Endothelial cell of umbilical vein (primary cell): ENCODE measurements around the gene TNKS1BP1. TPM values are rescaled to one million over a fixed set of nuclear protein-coding genes. Genes with fewer than 3 reads are reported as not detected.
"Not testable (repeated sequence)": the region's sequence is repeated elsewhere in the genome, so short reads cannot be mapped to it uniquely, and the experiment has no call there.

Experiments
- BruUV-seq: library from RNA; stranded (reverse); fragments of 400-500 nt; replicated peaks from 2 replicates; lab custom pipeline; 2021; lab: Mats Ljungman, UMichigan
- CTCF ChIA-PET: fragments of 300-600, 350-600 bp; sonication (Branson Sonifier 250); formaldehyde crosslinking; loops from one replicate; lab custom pipeline; 2021; ENCODE audit warnings: antibody characterized with exemption, inconsistent platforms; lab: Charles Lee
- POLR2A ChIA-PET: fragments of 300-600, 350-600 bp; sonication (Branson Sonifier 250); formaldehyde crosslinking; loops from one replicate; lab custom pipeline; 2021; ENCODE audit warnings: antibody characterized with exemption, inconsistent platforms; lab: Charles Lee
- DNase-seq: peaks from one replicate; pipeline ENCODE4 v3.0.0-alpha.2; 2011; ENCODE audit warnings: low read depth, low spot score
- FAIRE-seq: peaks from 2 replicates; lab custom pipeline; 2011; peaks lifted over from hg19 to GRCh38; lab: Jason Lieb, UNC
- H2AFZ ChIP-seq: 2 replicates; pipeline ENCODE4 v1.6.0; 2012; ENCODE audit warnings: low read depth, low read length, control low read depth, inconsistent platforms
- H3K27ac ChIP-seq: 2 replicates; pipeline ENCODE4 v1.5.1; 2011; ENCODE audit warnings: low read depth, mild to moderate bottlenecking, control low read depth, low read length, moderate library complexity; ENCODE audit not compliant: insufficient read depth
- H3K27me3 ChIP-seq, 2 experiments: 2 replicates each; pipeline versions ENCODE4 v1.6.0 to v1.6.1; 2011; ENCODE audit warnings: low read length in 2 of 2, mixed read lengths in 1 of 2; ENCODE audit not compliant: control insufficient read depth in 2 of 2, insufficient read depth in 2 of 2
- H3K36me3 ChIP-seq, 2 experiments: 2 replicates in 1 of 2; 3 replicates in 1 of 2; pipeline ENCODE4 v1.5.1; 2011; ENCODE audit warnings: low read length in 2 of 2, mild to moderate bottlenecking in 1 of 2, moderate library complexity in 1 of 2; ENCODE audit not compliant: control insufficient read depth in 2 of 2, insufficient read depth in 2 of 2; ENCODE audit errors: extremely low read depth in 1 of 2
- H3K4me1 ChIP-seq: 3 replicates; pipeline ENCODE4 v1.5.1; 2011; ENCODE audit warnings: mild to moderate bottlenecking, low read length; ENCODE audit not compliant: control insufficient read depth, insufficient read depth; ENCODE audit errors: extremely low read depth
- H3K4me2 ChIP-seq: 2 replicates; pipeline ENCODE4 v1.6.1; 2011; ENCODE audit warnings: low read length, control low read depth, mixed read lengths; ENCODE audit not compliant: insufficient read depth
- H3K4me3 ChIP-seq, 3 experiments: fragments of 200-600 bp in 1 of 3; sonication (generic), shearing (Covaris generic) in 1 of 3; replicated peaks in 1 of 3; 2 replicates each; pipeline ENCODE4 v1.5.1; 2011 to 2016; ENCODE audit warnings: control low read depth in 3 of 3, low read length in 3 of 3, mild to moderate bottlenecking in 2 of 3, inconsistent platforms in 1 of 3, low read depth in 1 of 3, moderate library complexity in 1 of 3; ENCODE audit not compliant: insufficient read depth in 1 of 3
- H3K79me2 ChIP-seq: 2 replicates; pipeline ENCODE4 v1.6.0; 2012; ENCODE audit warnings: low read length, inconsistent platforms; ENCODE audit not compliant: control insufficient read depth, insufficient read depth
- H3K9ac ChIP-seq: replicated peaks from 2 replicates; pipeline ENCODE3; 2011; ENCODE audit warnings: low read length, control low read depth; ENCODE audit not compliant: insufficient read depth; ENCODE audit errors: extremely low read depth
- H3K9me1 ChIP-seq: replicated peaks from 3 replicates; pipeline ENCODE4 v1.6.0; 2011; ENCODE audit warnings: mild to moderate bottlenecking, low read length; ENCODE audit not compliant: control insufficient read depth, insufficient read depth; ENCODE audit errors: extremely low read depth
- H3K9me3 ChIP-seq: replicated peaks from 2 replicates; pipeline ENCODE4 v1.5.1; 2012; ENCODE audit warnings: low read length, inconsistent platforms; ENCODE audit not compliant: control insufficient read depth, insufficient read depth
- H4K20me1 ChIP-seq: replicated peaks from 2 replicates; pipeline ENCODE3; 2011; ENCODE audit warnings: mild to moderate bottlenecking, low read length; ENCODE audit not compliant: control insufficient read depth, insufficient read depth; ENCODE audit errors: extremely low read depth
- CTCF ChIP-seq, 2 donors: IDR thresholded peaks; 1 replicate in 1 of 2; 2 replicates in 1 of 2; pipeline ENCODE4 v1.5.1; 2011; ENCODE audit warnings: low read length in 2 of 2, mild to moderate bottlenecking in 2 of 2, moderate library complexity in 2 of 2, control low read depth in 1 of 2, inconsistent platforms in 1 of 2, low read depth in 1 of 2; ENCODE audit not compliant: insufficient read depth in 1 of 2; ENCODE audit errors: extremely low read depth in 1 of 2
- EZH2 ChIP-seq: IDR thresholded peaks from 2 replicates; pipeline ENCODE4 v1.6.1; 2012; ENCODE audit warnings: borderline replicate concordance, low read depth, mild to moderate bottlenecking, moderate library complexity, low read length, inconsistent platforms; ENCODE audit not compliant: severe bottlenecking
- FOS ChIP-seq: IDR thresholded peaks from 2 replicates; pipeline ENCODE4 v1.6.1; 2011; ENCODE audit warnings: mild to moderate bottlenecking, low read length, moderate library complexity, borderline replicate concordance; ENCODE audit not compliant: insufficient read depth
- GATA2 ChIP-seq: IDR thresholded peaks from 2 replicates; pipeline ENCODE4 v1.7.0; 2011; ENCODE audit warnings: low read depth, mild to moderate bottlenecking, moderate library complexity, mixed read lengths, low read length; ENCODE audit not compliant: insufficient read length, insufficient read depth
- JUN ChIP-seq: IDR thresholded peaks from 2 replicates; pipeline ENCODE4 v1.6.1; 2011; ENCODE audit warnings: borderline replicate concordance, low read depth; ENCODE audit not compliant: insufficient read length, insufficient read depth
- MAX ChIP-seq: IDR thresholded peaks from 2 replicates; pipeline ENCODE4 v1.6.1; 2011; ENCODE audit not compliant: insufficient read depth, insufficient read length
- MYC ChIP-seq: IDR thresholded peaks from one replicate; pipeline ENCODE4 v1.6.1; 2011; ENCODE audit warnings: mild to moderate bottlenecking, low read depth, low read length
- POLR2A ChIP-seq: IDR thresholded peaks from 2 replicates; pipeline ENCODE4 v1.6.1; 2012; ENCODE audit warnings: low read depth, mild to moderate bottlenecking, control low read depth, low read length
- POLR2AphosphoS5 ChIP-seq: IDR thresholded peaks from 2 replicates; pipeline ENCODE4 v1.6.1; 2012; ENCODE audit warnings: low read depth, mild to moderate bottlenecking, control low read depth, low read length, moderate library complexity; ENCODE audit not compliant: insufficient read depth
- dilution Hi-C: fragments of 300-500 bp; cut with MboI; formaldehyde crosslinking; loops from one replicate; pipeline ENCODE4 v1.15.0; 2019; ENCODE audit warnings: low sequenced_read_pairs; ENCODE audit not compliant: extremely low pct_ligation_motif_present
- intact Hi-C: fragments of 100-400 bp; cut with micrococcal nuclease; formaldehyde crosslinking; loops from one replicate; pipeline ENCODE4 v1.10.0; 2022
- polyA plus RNA-seq, 4 experiments: library from polyadenylated mRNA; depleted of rRNA in 3 of 4; stranded (reverse) in 3 of 4; unstranded in 1 of 4; fragments of >200 nt; gene quantifications; 2 replicates each; pipeline versions ENCODE4 v1.2.1 to v1.2.3, GENCODE V29; 2011 to 2012; ENCODE audit warnings: missing spikeins in 1 of 4
- total RNA-seq: library from RNA; stranded (reverse); gene quantifications from 2 replicates; pipeline ENCODE4 v1.2.3, GENCODE V29; 2021

Gene TNKS1BP1
- total and polyA plus RNA-seq, 2 donors (not counting 3 experiments of a cell fraction or from before 2014, with no cell fraction given): 54.6 to 111 TPM

GRCh38 chr11:57296205-57296604 is 28.5 kb downstream of the TNKS1BP1 start:
- H3K27ac ChIP-seq, intact Hi-C loops, H3K4me3 ChIP-seq, H4K20me1 ChIP-seq, H3K27me3 ChIP-seq, H3K9me1 ChIP-seq, dilution Hi-C loops, H3K79me2 ChIP-seq, H3K4me1 ChIP-seq, BruUV-seq, H2AFZ ChIP-seq, FAIRE-seq, POLR2A ChIA-PET, H3K4me2 ChIP-seq, H3K9me3 ChIP-seq, H3K9ac ChIP-seq, DNase-seq: not testable (repeated sequence)
- CTCF ChIA-PET: interaction anchor here (0.8 kb wide), 1 partner anchor 47 kb away, joined by 3 read pairs; no protein-coding TSS in a partner anchor
- peaks cover 17 to 30% of the 10 kb centered on the region in 2 experiments for H3K36me3 ChIP-seq

- dilution Hi-C loops (no loop called here), intact Hi-C loops (no loop called here)
- H3K36me3 ChIP-seq: peaks cover 7 to 13% of the 10 kb centered on the region in 2 experiments
- FAIRE-seq (peak; percentile 62), DNase-seq (peak; percentile 74)
- ChIA-PET POLR2A (interaction anchor here (1.1 to 1.5 kb wide), 3 partner anchors 17 to 41 kb away, joined by 3 to 9 read pairs (median 3); partner anchors contain the start of gene SSRP1), CTCF (interaction anchor here (0.5 to 2.0 kb wide), 6 partner anchors 13 to 199 kb away, joined by 3 to 5 read pairs (median 4); no protein-coding TSS in a partner anchor)
- no peaks in the 10 kb centered on the region for H3K27me3 ChIP-seq
- H3K4me1 ChIP-seq: peaks cover 10% of the 10 kb centered on the region
- no peaks in the 10 kb centered on the region for H3K9me3 ChIP-seq
- H3K27ac ChIP-seq: no peak overlapping the region
- no peak overlapping the region for H3K4me3 ChIP-seq
- no peak overlapping the region for H2AFZ ChIP-seq
- no peak for TF ChIP-seq POLR2A
- no peak for TF ChIP-seq MYC
- no peak for TF ChIP-seq CTCF (IDR thresholded peaks at IDR 0.05; ENCODE audit: extremely low read depth in 1 of 2, insufficient read depth in 1 of 2, low read depth in 1 of 2, low read length in 2 of 2)
- no peak for TF ChIP-seq FOS
- TF ChIP-seq EZH2: no peak
- no peak for TF ChIP-seq GATA2
- no peak for TF ChIP-seq POLR2AphosphoS5
- no peak for TF ChIP-seq JUN
- no peak for TF ChIP-seq MAX
- no peaks in the 10 kb centered on the region for H3K9me1 ChIP-seq
- no peaks in the 10 kb centered on the region for H3K79me2 ChIP-seq
- no peak overlapping the region for H3K4me2 ChIP-seq
- H4K20me1 ChIP-seq: no peaks in the 10 kb centered on the region
- H3K9ac ChIP-seq: no peak overlapping the region
- no TSS peak for BruUV-seq
Observed at GRCh38 chr11:57294225-57295131, 30.3 kb downstream of the TNKS1BP1 start.
